Neural crest cell (in vitro differentiated cells): ENCODE results near the gene DCTPP1. TPM values are rescaled to one million over a fixed set of nuclear protein-coding genes. Genes with fewer than 3 reads are reported as not detected.

ENCODE experiments used
- DNase-seq: peaks from one replicate; pipeline ENCODE4 v3.0.0; 2021; ENCODE audit warnings: low read depth, mixed read lengths, low spot score
- H3K27ac Mint-ChIP-seq: one replicate; pipeline ENCODE4 v1.8.0; 2021; ENCODE audit warnings: mild to moderate bottlenecking, mixed read lengths; ENCODE audit not compliant: unreplicated experiment
- H3K27me3 Mint-ChIP-seq: 2 replicates; pipeline ENCODE4 v1.8.0; 2021; ENCODE audit warnings: low read depth, mild to moderate bottlenecking, mixed read lengths
- H3K36me3 Mint-ChIP-seq: 2 replicates; pipeline ENCODE4 v1.8.0; 2021; ENCODE audit warnings: low read depth, mild to moderate bottlenecking, mixed read lengths
- H3K4me1 Mint-ChIP-seq: 2 replicates; pipeline ENCODE4 v1.8.0; 2021; ENCODE audit warnings: mixed read lengths
- H3K4me3 Mint-ChIP-seq: one replicate; pipeline ENCODE4 v1.8.0; 2021; ENCODE audit warnings: mild to moderate bottlenecking, mixed read lengths
- H3K9me3 Mint-ChIP-seq: 2 replicates; pipeline ENCODE4 v1.8.0; 2021; ENCODE audit warnings: mixed read lengths
- total RNA-seq: library from RNA; stranded (reverse); gene quantifications from 2 replicates; pipeline ENCODE4 v1.2.1, GENCODE V29; 2021
- TF ChIP-seq, protein P1 (sequence below): fragments of 200-600 bp; sonication (generic); conservative IDR thresholded peaks from 2 replicates; pipeline ENCODE4 v1.5.0; 2021; ENCODE audit warnings: antibody characterized with exemption, mild to moderate bottlenecking

Gene DCTPP1
- total RNA-seq, 1 donor from 2014 or later: 94.3 TPM

GRCh38 chr16:30449116-30449435 lies 19.2 kb upstream of the DCTPP1 start:
- Mint-ChIP-seq H3K27me3 (no peaks in the 10 kb centered on the region), H3K27ac (no peak overlapping the region), H3K9me3 (no peaks in the 10 kb centered on the region), H3K4me1 (peaks cover 20% of the 10 kb centered on the region), H3K4me3 (no peak overlapping the region), H3K36me3 (peaks cover 5% of the 10 kb centered on the region)
- no peak for DNase-seq
- TF ChIP-seq, protein P1, sequence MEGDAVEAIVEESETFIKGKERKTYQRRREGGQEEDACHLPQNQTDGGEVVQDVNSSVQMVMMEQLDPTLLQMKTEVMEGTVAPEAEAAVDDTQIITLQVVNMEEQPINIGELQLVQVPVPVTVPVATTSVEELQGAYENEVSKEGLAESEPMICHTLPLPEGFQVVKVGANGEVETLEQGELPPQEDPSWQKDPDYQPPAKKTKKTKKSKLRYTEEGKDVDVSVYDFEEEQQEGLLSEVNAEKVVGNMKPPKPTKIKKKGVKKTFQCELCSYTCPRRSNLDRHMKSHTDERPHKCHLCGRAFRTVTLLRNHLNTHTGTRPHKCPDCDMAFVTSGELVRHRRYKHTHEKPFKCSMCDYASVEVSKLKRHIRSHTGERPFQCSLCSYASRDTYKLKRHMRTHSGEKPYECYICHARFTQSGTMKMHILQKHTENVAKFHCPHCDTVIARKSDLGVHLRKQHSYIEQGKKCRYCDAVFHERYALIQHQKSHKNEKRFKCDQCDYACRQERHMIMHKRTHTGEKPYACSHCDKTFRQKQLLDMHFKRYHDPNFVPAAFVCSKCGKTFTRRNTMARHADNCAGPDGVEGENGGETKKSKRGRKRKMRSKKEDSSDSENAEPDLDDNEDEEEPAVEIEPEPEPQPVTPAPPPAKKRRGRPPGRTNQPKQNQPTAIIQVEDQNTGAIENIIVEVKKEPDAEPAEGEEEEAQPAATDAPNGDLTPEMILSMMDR: no peak

- no peaks in the 10 kb centered on the region for H3K27me3 Mint-ChIP-seq
- H3K4me1 Mint-ChIP-seq: peaks cover 31% of the 10 kb centered on the region
- TF ChIP-seq, protein P1: no peak
- no peak for DNase-seq
- H3K36me3 Mint-ChIP-seq: peaks cover 15% of the 10 kb centered on the region
- H3K4me3 Mint-ChIP-seq: peak overlapping the region; percentile 35
- H3K9me3 Mint-ChIP-seq: no peaks in the 10 kb centered on the region
- H3K27ac Mint-ChIP-seq: no peak overlapping the region
Observed at GRCh38 chr16:30447512-30448226, 17.8 kb upstream of the DCTPP1 start.

DNA sequence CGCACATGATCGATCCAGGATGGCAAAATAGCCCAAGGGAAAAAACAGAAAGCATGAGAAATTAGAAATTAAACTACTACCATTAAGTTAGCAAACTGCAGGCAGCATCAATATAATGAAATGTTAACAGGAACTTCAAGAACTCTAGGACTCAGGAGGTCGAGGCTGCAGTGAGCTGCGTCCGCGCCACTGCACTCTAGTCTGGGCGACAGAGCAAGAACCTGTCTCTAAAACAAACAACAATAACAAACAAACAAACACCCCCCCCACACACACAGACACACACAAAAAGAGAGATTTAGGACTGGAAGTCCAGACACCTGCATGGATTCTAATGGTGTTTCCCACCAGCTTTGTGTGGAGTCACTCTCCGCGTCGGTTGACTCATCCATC lies 16.4 kb upstream of the DCTPP1 start:
- H3K27me3 Mint-ChIP-seq: no peaks in the 10 kb centered on the region
- H3K36me3 Mint-ChIP-seq: peaks cover 15% of the 10 kb centered on the region
- H3K27ac Mint-ChIP-seq: peak overlapping the region; percentile 92
- no peak for DNase-seq
- peak overlapping the region; percentile 94 for H3K4me3 Mint-ChIP-seq
- TF ChIP-seq, protein P1: no peak
- peaks cover 31% of the 10 kb centered on the region for H3K4me1 Mint-ChIP-seq
- H3K9me3 Mint-ChIP-seq: no peaks in the 10 kb centered on the region

DNA sequence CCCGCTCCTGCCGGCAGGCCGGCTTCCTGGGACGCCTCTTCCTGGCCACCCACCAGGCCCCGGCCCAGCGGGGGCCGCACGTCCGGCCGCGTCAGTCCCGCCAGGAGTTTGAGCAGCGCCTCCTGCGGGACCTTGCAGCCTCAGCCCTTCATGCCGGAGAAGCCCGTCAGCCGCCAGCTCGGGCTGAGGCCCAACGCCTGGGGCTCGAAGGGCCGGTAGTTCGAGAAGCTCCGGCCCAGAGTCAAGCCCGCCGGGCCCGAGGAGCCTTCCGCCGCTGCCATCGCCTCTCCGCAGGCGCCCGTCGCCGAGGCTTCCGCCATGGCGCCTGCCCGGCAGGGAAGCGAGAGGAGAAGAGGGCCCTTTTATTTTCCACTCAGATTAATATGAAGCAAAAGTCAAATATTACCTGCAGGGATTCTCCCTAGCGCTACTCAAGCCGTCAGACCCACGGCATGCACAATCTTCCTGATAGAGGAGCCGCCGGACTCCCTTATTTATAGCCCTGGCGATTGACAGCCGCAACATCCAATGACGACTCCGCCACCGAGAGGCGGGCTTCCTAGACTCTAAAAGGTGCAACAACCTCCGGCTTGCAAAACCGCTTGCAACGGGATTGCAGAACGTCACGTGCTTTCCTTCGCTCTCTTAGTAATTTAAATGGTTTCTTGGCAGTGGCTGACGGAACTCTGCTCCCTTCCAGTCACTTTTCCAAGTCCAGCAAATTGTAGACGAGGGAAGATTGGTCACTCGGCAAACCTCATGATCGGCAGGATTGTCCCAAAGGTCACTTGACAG lies 15.8 kb upstream of the DCTPP1 start, which contains the start of gene SEPHS2:
TSS of gene SEPHS2 (minus strand) at position 467 of the 795 bp plus-strand sequence. CDS start at position 320, 147 bp downstream.
- Mint-ChIP-seq H3K4me1 (peaks cover 31% of the 10 kb centered on the region), H3K36me3 (peaks cover 15% of the 10 kb centered on the region), H3K27ac (peak within 1 kb of the TSS; percentile 92), H3K27me3 (peaks cover under 1% of the 10 kb centered on the region), H3K4me3 (peak within 1 kb of the TSS; percentile 94), H3K9me3 (no peaks in the 10 kb centered on the region)
- TF ChIP-seq, protein P1: peak; percentile 55
- DNase-seq: peak; percentile 97

DNA sequence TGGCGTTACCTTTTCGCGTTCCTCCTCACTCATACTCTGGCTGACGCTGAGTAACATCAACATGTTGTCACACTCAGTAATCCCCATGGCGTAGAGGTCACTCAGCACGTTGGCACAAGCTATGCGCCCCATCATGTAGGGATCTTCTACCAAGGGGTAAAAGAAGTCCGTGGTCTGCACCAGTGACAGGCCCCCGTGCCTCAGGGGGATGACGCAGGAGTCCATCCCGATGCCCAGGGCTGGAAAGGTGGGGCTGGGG lies 15.2 kb upstream of the DCTPP1 start:
- H3K27ac Mint-ChIP-seq: peak overlapping the region; percentile 43

More for the DNA sequence above, 15.2 kb upstream of the DCTPP1 start:
- no peak for DNase-seq
- no peaks in the 10 kb centered on the region for H3K9me3 Mint-ChIP-seq
- H3K4me3 Mint-ChIP-seq: peak overlapping the region; percentile 94
- peaks cover 15% of the 10 kb centered on the region for H3K36me3 Mint-ChIP-seq
- H3K4me1 Mint-ChIP-seq: peaks cover 31% of the 10 kb centered on the region
- H3K27me3 Mint-ChIP-seq: peaks cover 2% of the 10 kb centered on the region
- TF ChIP-seq, protein P1: no peak
